K562 (cell line): ENCODE data around the gene RPL22. TPM values are rescaled to one million over a fixed set of nuclear protein-coding genes. Genes with fewer than 3 reads are reported as not detected.

Experiments
- ATAC-seq: fragments of 200-7000 bp; cut with Tn5 transposase; 3 replicates; pipeline ENCODE4 v1.9.1; 2020; ENCODE audit warnings: moderate library complexity
- BruUV-seq: library from RNA; stranded (reverse); fragments of 400-500 nt; replicated peaks from 2 replicates; lab custom pipeline; 2021; lab: Mats Ljungman, UMichigan
- CTCF ChIA-PET: fragments of 300-600 bp; formaldehyde crosslinking; extraction: SDS; loops from one replicate; lab custom pipeline; 2021; ENCODE audit warnings: low intra/inter-chr PET ratio; lab: Yijun Ruan, JAX
- POLR2A ChIA-PET: fragments of 300-600, 350-650 bp; sonication (Branson Sonifier 250); formaldehyde crosslinking; extraction: SDS; loops from one replicate; lab custom pipeline; 2021; ENCODE audit warnings: antibody characterized with exemption, inconsistent platforms; lab: Yijun Ruan, JAX
- DNase-seq, 4 experiments: peaks; one replicate each; pipeline versions ENCODE4 v3.0.0 to v3.0.0-alpha.2; 2011 to 2018; ENCODE audit warnings: low spot score in 3 of 4, mixed read lengths in 3 of 4; ENCODE audit errors: extremely low read depth in 1 of 4
- FAIRE-seq: peaks from 2 replicates; lab custom pipeline; 2011; peaks lifted over from hg19 to GRCh38; lab: Jason Lieb, UNC
- H2AFZ ChIP-seq: 2 replicates; pipeline ENCODE4 v1.6.0; 2011; ENCODE audit warnings: low read depth, low read length, control low read depth, inconsistent platforms
- H3K27ac ChIP-seq: fragments of 200-600 bp; 3 replicates; pipeline ENCODE4 v1.8.0; 2011; ENCODE audit warnings: low read depth, mild to moderate bottlenecking, control low read depth, inconsistent platforms, low read length, moderate library complexity, mixed read lengths; ENCODE audit errors: extremely low read depth
- H3K27me3 ChIP-seq, 2 experiments: fragments of 300-600 bp in 1 of 2; 2 replicates in 1 of 2; 3 replicates in 1 of 2; pipeline versions ENCODE4 v1.6.0 to v1.8.0; 2011; ENCODE audit warnings: inconsistent platforms in 2 of 2, low read length in 2 of 2, mild to moderate bottlenecking in 1 of 2, mixed read lengths in 1 of 2, moderate library complexity in 1 of 2; ENCODE audit not compliant: control insufficient read depth in 2 of 2, insufficient read depth in 2 of 2
- H3K36me3 ChIP-seq: fragments of 300-600 bp; 3 replicates; pipeline ENCODE4 v1.8.0; 2011; ENCODE audit warnings: mild to moderate bottlenecking, low read length, inconsistent platforms; ENCODE audit not compliant: control insufficient read depth, insufficient read depth
- H3K4me1 ChIP-seq, 2 experiments: fragments of 200-600 bp in 1 of 2; replicated peaks in 1 of 2; 2 replicates in 1 of 2; 3 replicates in 1 of 2; pipeline versions ENCODE4 v1.5.1 to v1.8.0; 2011; ENCODE audit warnings: inconsistent platforms in 2 of 2, low read length in 2 of 2, mild to moderate bottlenecking in 1 of 2, mixed read lengths in 1 of 2, moderate library complexity in 1 of 2; ENCODE audit not compliant: control insufficient read depth in 2 of 2, insufficient read depth in 2 of 2
- H3K4me2 ChIP-seq: 2 replicates; pipeline ENCODE4 v1.6.1; 2011; ENCODE audit warnings: low read length, control low read depth, inconsistent platforms, mixed read lengths; ENCODE audit not compliant: insufficient read depth
- H3K4me3 ChIP-seq: fragments of 200-600 bp; sonication (generic), shearing (Covaris generic); 2 replicates; pipeline ENCODE4 v1.5.1; 2016; ENCODE audit warnings: control low read depth, inconsistent platforms
- H3K79me2 ChIP-seq: fragments of 200-600 bp; 3 replicates; pipeline ENCODE4 v1.8.0; 2011; ENCODE audit warnings: low read length, inconsistent platforms; ENCODE audit not compliant: control insufficient read depth, insufficient read depth
- H3K9ac ChIP-seq, 2 experiments: 2 replicates each; pipeline versions ENCODE4 v1.6.0 to v1.6.1; 2011; ENCODE audit warnings: low read depth in 2 of 2, low read length in 2 of 2, control low read depth in 1 of 2, inconsistent platforms in 1 of 2, mild to moderate bottlenecking in 1 of 2, mixed read lengths in 1 of 2; ENCODE audit not compliant: insufficient read depth in 1 of 2
- H3K9me1 ChIP-seq: one replicate; pipeline ENCODE4 v1.6.0; 2011; ENCODE audit warnings: inconsistent platforms, mild to moderate bottlenecking, low read length, moderate library complexity; ENCODE audit not compliant: control insufficient read depth, insufficient read depth
- H3K9me3 ChIP-seq: replicated peaks from 2 replicates; pipeline ENCODE4 v1.5.1; 2011; ENCODE audit warnings: low read depth, low read length, inconsistent platforms; ENCODE audit not compliant: control insufficient read depth, insufficient read depth
- H4K20me1 ChIP-seq: replicated peaks from 2 replicates; pipeline ENCODE4 v1.6.1; 2011; ENCODE audit warnings: low read length, inconsistent platforms, mixed read lengths; ENCODE audit not compliant: control insufficient read depth, insufficient read depth
- CTCF ChIP-seq, 3 experiments: IDR thresholded peaks in 2 of 3; conservative IDR thresholded peaks in 1 of 3; 2 replicates each; pipeline ENCODE4 v1.5.1; 2011 to 2012; ENCODE audit warnings: low read length in 3 of 3, mild to moderate bottlenecking in 3 of 3, control low read depth in 2 of 3, improper control_type of control experiment in 1 of 3, inconsistent platforms in 1 of 3, low read depth in 1 of 3, mixed read lengths in 1 of 3, moderate library complexity in 1 of 3; ENCODE audit not compliant: insufficient read depth in 2 of 3
- ZKSCAN1 ChIP-seq: fragments of 150-350 bp; IDR thresholded peaks from 2 replicates; pipeline ENCODE4 v1.6.1; 2016; ENCODE audit warnings: low read depth, low read length
- ZNF699 ChIP-seq: fragments of 250-450 bp; sonication (Bioruptor Pico); IDR thresholded peaks from 2 replicates; pipeline ENCODE4 v1.8.0; 2021; ENCODE audit warnings: mild to moderate bottlenecking, moderate library complexity; ENCODE audit not compliant: insufficient replicate concordance
- WGBS: fragments of 100-300 bp; shearing (Covaris generic); methylation state at CpG from one replicate; pipeline ENCODE4 v1.1.6; 2016; ENCODE audit warnings: low coverage, mixed read lengths; ENCODE audit not compliant: insufficient coverage; ENCODE audit errors: missing lambda C conversion rate; 5-methylcytosine and 5-hydroxymethylcytosine counted together
- in situ Hi-C: fragments of 300-500 bp; cut with MboI; formaldehyde crosslinking; loops from 4 replicates; pipeline ENCODE4 v1.15.0; 2018; ENCODE audit warnings: inconsistent platforms, mixed read lengths
- intact Hi-C: fragments of 100-400 bp; cut with micrococcal nuclease; formaldehyde crosslinking; loops from 2 replicates; pipeline ENCODE4 v1.14.2; 2022
- polyA plus RNA-seq, 8 experiments: library from polyadenylated mRNA; depleted of rRNA in 4 of 8; stranded (reverse) in 5 of 8; unstranded in 3 of 8; fragments of >200 nt; fragmentation: Nextera tagmentation in 2 of 8; fragmentation: Illumina TruSeq in 1 of 8; extraction: Ambion mirVana in 2 of 8; extraction: Trizol in 1 of 8; gene quantifications; 2 replicates each; pipeline versions ENCODE4 v1.2.1 to v1.2.3, GENCODE V29; 2011 to 2014; ENCODE audit warnings: inconsistent platforms in 1 of 8, missing spikeins in 1 of 8
- total RNA-seq, 7 experiments: library from RNA; depleted of rRNA in 6 of 7; stranded (reverse); fragments of >200 nt in 6 of 7; fragmentation: Illumina TruSeq in 2 of 7; extraction: Trizol in 2 of 7; gene quantifications; 2 replicates each; pipeline versions ENCODE4 v1.2.1 to v1.2.3, GENCODE V29; 2011 to 2021; ENCODE audit warnings: low replicate concordance in 1 of 7

RPL22 gene
- total and polyA plus RNA-seq, 9 of the 15 experiments (the other 6 are each of a cell fraction or from before 2014, with no cell fraction given): 467 to 1,165 (median 607) TPM

GRCh38 chr1:6137758-6138157 lies 61.6 kb downstream of the RPL22 start:
- peaks cover 66 to 90% of the 10 kb centered on the region in 2 experiments for H3K27me3 ChIP-seq
- no peaks in the 10 kb centered on the region for H3K79me2 ChIP-seq
- H4K20me1 ChIP-seq: peaks cover 25% of the 10 kb centered on the region
- FAIRE-seq (no peak), DNase-seq (no peak), ATAC-seq (no peak)
- H3K9me1 ChIP-seq: no peaks in the 10 kb centered on the region
- intact Hi-C loops (no loop called here), in situ Hi-C loops (no loop called here)
- H3K4me1 ChIP-seq: peaks cover 0 to 11% of the 10 kb centered on the region in 2 experiments; a peak in 2 of 5 replicates
- TF ChIP-seq CTCF (IDR thresholded peaks at IDR 0.05 in 2 of 3, conservative IDR thresholded peaks at IDR 0.05 in 1 of 3; ENCODE audit: insufficient read depth in 2 of 3, low read depth in 1 of 3, low read length in 3 of 3): peak in 2 of 3 experiments; percentile 23; a peak in 1 of 6 replicates
- no peak for TF ChIP-seq ZKSCAN1
- TF ChIP-seq ZNF699 (CRISPR knock-in tag): no peak
- H3K4me2 ChIP-seq: no peak overlapping the region
- ChIA-PET CTCF (no interaction called here), POLR2A (no interaction called here)
- H3K9ac ChIP-seq: no peak overlapping the region
- H3K9me3 ChIP-seq: no peaks in the 10 kb centered on the region
- no peaks in the 10 kb centered on the region for H3K36me3 ChIP-seq
- H3K4me3 ChIP-seq: no peak overlapping the region
- no TSS peak for BruUV-seq
- H3K27ac ChIP-seq: no peak overlapping the region
- 2% methylated on average over 5 of the region's 5 CpGs for WGBS
- H2AFZ ChIP-seq: no peak overlapping the region
